Sigmoid colon (tissue), 4 donors: ENCODE results near the gene HES3.

Source experiments
- CTCF ChIP-seq, 4 experiments: fragments of 450-650 bp in 3 of 4; fragments of 200-600 bp in 1 of 4; IDR thresholded peaks; one replicate each; pipeline ENCODE4 v1.5.1; 2016 to 2019; ENCODE audit warnings: antibody characterized with exemption in 4 of 4, mild to moderate bottlenecking in 3 of 4, moderate library complexity in 2 of 4
- EP300 ChIP-seq, 4 donors: sonication (generic); formaldehyde crosslinking; IDR thresholded peaks; one replicate each; pipeline ENCODE4 v1.6.1; 2017; ENCODE audit warnings: antibody characterized with exemption in 4 of 4
- POLR2A ChIP-seq, 2 donors: fragments of 450-650 bp; IDR thresholded peaks; one replicate each; pipeline ENCODE4 v1.6.1; 2016; ENCODE audit warnings: antibody characterized with exemption in 2 of 2, mild to moderate bottlenecking in 2 of 2, moderate library complexity in 2 of 2

DNA sequence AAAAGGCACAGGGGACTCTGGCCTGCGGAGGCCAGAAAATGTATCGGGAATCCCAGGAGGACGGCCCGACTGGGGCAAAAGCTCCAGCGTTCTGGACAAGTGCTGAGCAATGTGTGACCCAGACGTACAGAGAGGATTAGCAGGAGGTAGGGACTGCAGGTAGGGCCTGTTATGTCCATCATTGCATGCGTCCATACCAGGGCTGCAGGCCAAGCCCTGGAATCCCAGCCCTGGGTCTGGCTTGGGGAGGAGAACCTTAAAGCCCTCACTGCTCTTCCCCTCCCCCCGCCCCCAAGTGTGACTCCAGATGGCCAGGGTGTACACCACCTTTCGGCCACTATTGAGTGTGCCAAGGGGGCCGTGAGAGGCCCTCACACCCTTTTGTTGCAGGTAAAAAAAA lies 36.1 kb upstream of the HES3 start:
- no peak for TF ChIP-seq CTCF (IDR thresholded peaks at IDR 0.05)
- no peak for TF ChIP-seq EP300 (IDR thresholded peaks at IDR 0.05)
- TF ChIP-seq POLR2A (IDR thresholded peaks at IDR 0.05) = no peak
